Vagina (tissue), 2 donors: ENCODE measurements around the gene KAZN. TPM values are rescaled to one million over a fixed set of nuclear protein-coding genes. Genes with fewer than 3 reads are reported as not detected.

Experiments used
- DNase-seq, 2 donors: peaks; one replicate each; pipeline ENCODE4 v3.0.0-alpha.2; 2017; ENCODE audit errors: extremely low spot score in 2 of 2
- H3K27ac ChIP-seq: fragments of 200-600 bp; sonication (generic); one replicate; pipeline ENCODE4 v1.5.1; 2019
- H3K27me3 ChIP-seq: fragments of 200-600 bp; sonication (generic); one replicate; pipeline ENCODE4 v1.5.1; 2019
- H3K36me3 ChIP-seq, 2 donors: fragments of 200-600 bp; sonication (generic); one replicate each; pipeline ENCODE4 v1.5.1; 2017 to 2019
- H3K4me1 ChIP-seq: fragments of 200-600 bp; sonication (generic); one replicate; pipeline ENCODE4 v1.5.1; 2019
- H3K4me3 ChIP-seq, 2 donors: fragments of 200-600 bp; sonication (generic); 1 replicate in 1 of 2; 2 replicates in 1 of 2; pipeline ENCODE4 v1.5.1; 2016 to 2019
- H3K9me3 ChIP-seq: fragments of 200-600 bp; sonication (generic); one replicate; pipeline ENCODE4 v1.5.1; 2019
- CTCF ChIP-seq, 3 experiments: fragments of 450-650 bp in 2 of 3; fragments of 200-600 bp in 1 of 3; sonication (generic) in 1 of 3; IDR thresholded peaks; one replicate each; pipeline ENCODE4 v1.5.1; 2017 to 2019; ENCODE audit warnings: antibody characterized with exemption in 3 of 3, mild to moderate bottlenecking in 2 of 3, moderate library complexity in 2 of 3
- POLR2A ChIP-seq, 2 donors: fragments of 450-650 bp; IDR thresholded peaks; one replicate each; pipeline ENCODE4 v1.6.1; 2017; ENCODE audit warnings: antibody characterized with exemption in 2 of 2, mild to moderate bottlenecking in 2 of 2, moderate library complexity in 2 of 2
- POLR2AphosphoS5 ChIP-seq, 2 donors: sonication (generic); formaldehyde crosslinking; IDR thresholded peaks; one replicate each; pipeline ENCODE4 v1.9.0; 2017; ENCODE audit warnings: antibody characterized with exemption in 2 of 2, mild to moderate bottlenecking in 2 of 2, low read depth in 1 of 2; ENCODE audit not compliant: insufficient read depth in 1 of 2
- intact Hi-C: fragments of 100-400 bp; cut with DNase I; formaldehyde crosslinking; loops from one replicate; pipeline ENCODE4 v1.15.1; 2023
- total RNA-seq: library from RNA; depleted of rRNA; stranded (reverse); fragments of >200 nt; gene quantifications from one replicate; pipeline ENCODE4 v1.2.3, GENCODE V29; 2016

The KAZN gene
- total RNA-seq, 1 donor from 2014 or later: 29.5 TPM

GRCh38 chr1:14873677-14874076 lies 275.2 kb downstream of the KAZN start:
- H3K4me1 ChIP-seq: no peaks in the 10 kb centered on the region
- intact Hi-C loops: no loop called here
- no peaks in the 10 kb centered on the region for H3K36me3 ChIP-seq
- TF ChIP-seq POLR2AphosphoS5 (IDR thresholded peaks at IDR 0.05; ENCODE audit: insufficient read depth in 1 of 2, low read depth in 1 of 2) (no peak), CTCF (IDR thresholded peaks at IDR 0.05) (no peak), POLR2A (IDR thresholded peaks at IDR 0.05) (no peak)
- H3K9me3 ChIP-seq: no peaks in the 10 kb centered on the region
- no peak for DNase-seq
- no peak overlapping the region for H3K4me3 ChIP-seq
- H3K27me3 ChIP-seq: no peaks in the 10 kb centered on the region
- H3K27ac ChIP-seq: no peak overlapping the region

GRCh38 chr1:14875524-14876509 lies 277.3 kb downstream of the KAZN start:
- no peaks in the 10 kb centered on the region for H3K9me3 ChIP-seq
- intact Hi-C loops: no loop called here

GRCh38 chr1:14876747-14877146 lies 278.3 kb downstream of the KAZN start:
- peaks cover 19% of the 10 kb centered on the region for H3K4me1 ChIP-seq
- TF ChIP-seq CTCF (IDR thresholded peaks at IDR 0.05): no peak
- no peak for TF ChIP-seq POLR2AphosphoS5 (IDR thresholded peaks at IDR 0.05; ENCODE audit: insufficient read depth in 1 of 2, low read depth in 1 of 2)
- no peak overlapping the region for H3K27ac ChIP-seq

More at GRCh38 chr1:14875524-14876509, 277.3 kb downstream of the KAZN start:
- no peaks in the 10 kb centered on the region for H3K27me3 ChIP-seq
- DNase-seq: no peak
- H3K4me1 ChIP-seq: peaks cover 10% of the 10 kb centered on the region
- TF ChIP-seq CTCF (IDR thresholded peaks at IDR 0.05) (no peak), POLR2A (IDR thresholded peaks at IDR 0.05) (no peak), POLR2AphosphoS5 (IDR thresholded peaks at IDR 0.05; ENCODE audit: insufficient read depth in 1 of 2, low read depth in 1 of 2) (no peak)
- no peak overlapping the region for H3K27ac ChIP-seq
- H3K36me3 ChIP-seq: no peaks in the 10 kb centered on the region
- no peak overlapping the region for H3K4me3 ChIP-seq

GRCh38 chr1:14877224-14877623 lies 278.7 kb downstream of the KAZN start:
- no peak for TF ChIP-seq CTCF (IDR thresholded peaks at IDR 0.05)
- TF ChIP-seq POLR2AphosphoS5 (IDR thresholded peaks at IDR 0.05; ENCODE audit: insufficient read depth in 1 of 2, low read depth in 1 of 2): no peak
- no peak for TF ChIP-seq POLR2A (IDR thresholded peaks at IDR 0.05)
- intact Hi-C loops: no loop called here
- H3K27ac ChIP-seq: no peak overlapping the region
- no peaks in the 10 kb centered on the region for H3K9me3 ChIP-seq
- H3K4me1 ChIP-seq: peaks cover 24% of the 10 kb centered on the region
- no peaks in the 10 kb centered on the region for H3K27me3 ChIP-seq
- H3K4me3 ChIP-seq: no peak overlapping the region
- no peak for DNase-seq
- H3K36me3 ChIP-seq: no peaks in the 10 kb centered on the region

More at GRCh38 chr1:14876747-14877146, 278.3 kb downstream of the KAZN start:
- Histone ChIP-seq H3K36me3 (no peaks in the 10 kb centered on the region), H3K4me3 (no peak overlapping the region), H3K27me3 (no peaks in the 10 kb centered on the region), H3K9me3 (no peaks in the 10 kb centered on the region)
- no peak for DNase-seq
- intact Hi-C loops: no loop called here

GRCh38 chr1:14878124-14878523 lies 279.6 kb downstream of the KAZN start:
- Histone ChIP-seq H3K27me3 (no peaks in the 10 kb centered on the region), H3K9me3 (no peaks in the 10 kb centered on the region), H3K27ac (no peak overlapping the region), H3K4me1 (peaks cover 27% of the 10 kb centered on the region), H3K36me3 (no peaks in the 10 kb centered on the region), H3K4me3 (no peak overlapping the region)
- TF ChIP-seq CTCF (IDR thresholded peaks at IDR 0.05): no peak
- no peak for TF ChIP-seq POLR2AphosphoS5 (IDR thresholded peaks at IDR 0.05; ENCODE audit: insufficient read depth in 1 of 2, low read depth in 1 of 2)
- TF ChIP-seq POLR2A (IDR thresholded peaks at IDR 0.05): no peak
- intact Hi-C loops: no loop called here
- no peak for DNase-seq
